SH-SY5Y (cell line): ENCODE results near the gene CENPB.

Experiments used
- GATA2 ChIP-seq: IDR thresholded peaks from 2 replicates; pipeline ENCODE4 v1.6.1; 2011; ENCODE audit warnings: mild to moderate bottlenecking, low read depth, low read length
- GATA3 ChIP-seq: IDR thresholded peaks from 2 replicates; pipeline ENCODE4 v1.6.1; 2011; ENCODE audit warnings: low read depth, mild to moderate bottlenecking, low read length, moderate library complexity

DNA sequence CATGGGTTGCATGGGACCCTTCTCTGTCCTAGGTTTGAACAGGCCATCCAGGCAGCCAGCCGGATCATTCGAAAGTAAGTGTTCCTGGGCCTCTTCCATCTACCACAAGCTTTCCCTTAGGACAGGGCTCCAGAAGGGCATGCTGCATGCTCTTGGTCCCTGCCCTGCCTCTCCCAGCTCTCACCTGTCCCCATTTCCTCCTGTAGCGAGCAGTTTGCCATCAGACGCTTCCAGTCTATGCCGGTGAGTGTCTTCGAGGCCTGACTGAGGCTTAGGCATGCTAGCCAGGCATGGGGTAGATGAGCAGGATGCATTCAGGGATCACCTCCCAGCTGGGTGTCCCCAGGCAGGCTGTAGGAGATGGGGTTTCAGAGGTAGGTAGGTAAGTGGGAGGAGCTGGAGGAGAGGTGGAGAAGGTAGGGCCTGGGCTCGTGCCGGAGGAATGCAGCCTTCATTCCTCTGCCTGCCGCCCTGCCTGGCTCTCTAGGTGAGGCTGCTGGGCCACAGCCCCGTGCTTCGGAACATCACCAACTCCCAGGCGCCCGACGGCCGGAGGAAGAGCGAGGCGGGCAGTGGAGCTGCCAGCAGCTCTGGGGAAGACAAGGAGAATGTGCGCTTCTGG lies 13.8 kb upstream of the CENPB start:
- TF ChIP-seq GATA3: no peak
- TF ChIP-seq GATA2: no peak
